ENCODE results near the gene LRRFIP1. TPM values are rescaled to one million over a fixed set of nuclear protein-coding genes. Genes with fewer than 3 reads are reported as not detected.

The LRRFIP1 gene
- total RNA-seq, 4 donors from 2014 or later = 98.5 to 147 (median 122) TPM

DNA sequence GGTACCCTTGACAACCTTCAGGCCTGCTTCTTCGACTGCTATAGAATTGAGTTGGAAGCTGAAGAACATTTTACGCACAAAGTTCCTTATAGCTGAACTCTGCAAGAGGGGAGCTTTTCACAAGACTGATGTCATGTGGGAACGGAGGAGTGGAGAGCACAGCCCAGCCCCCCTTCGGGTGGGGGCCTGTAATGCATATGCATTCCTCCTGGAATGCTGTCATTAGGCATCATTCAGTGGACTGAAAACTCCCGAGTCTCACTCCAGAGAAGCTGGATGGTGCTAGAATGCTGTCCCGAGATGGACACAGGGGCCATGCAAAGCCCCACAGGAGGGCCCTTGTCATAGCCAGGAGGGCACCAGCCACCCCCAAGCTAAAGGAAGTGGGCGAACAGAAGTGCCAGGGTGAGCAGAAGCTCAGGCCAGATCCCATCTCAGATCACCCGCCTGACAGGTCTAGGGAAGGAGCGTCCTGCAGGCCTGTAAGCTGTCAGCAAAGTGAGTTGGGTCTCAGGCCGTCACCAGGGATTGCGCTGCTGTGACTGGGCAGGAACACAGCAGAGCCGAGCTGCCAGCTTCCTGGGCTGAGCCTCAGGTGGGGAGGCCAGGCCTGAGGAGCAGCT lies 127.3 kb downstream of the LRRFIP1 start:
- H3K27me3 ChIP-seq = no peaks in the 10 kb centered on the region
- H3K4me3 ChIP-seq = no peak overlapping the region
- intact Hi-C loops (cut with DNase I; ENCODE audit: low total_unique reads) (no loop called here), in situ Hi-C loops (cut with MboI; ENCODE audit: low pct_ligation_motif_present in 1 of 4, low pct_unique_long_range_greater_than_20kb in 1 of 4, low sequenced_read_pairs in 3 of 4) (loop anchor here in 1 of 4 donors (10.0 kb wide), 1 partner anchor 170 kb away; no protein-coding TSS in a partner anchor)
- TF ChIP-seq POLR2AphosphoS5 (IDR thresholded peaks at IDR 0.05) = no peak
- TF ChIP-seq, protein P1, sequence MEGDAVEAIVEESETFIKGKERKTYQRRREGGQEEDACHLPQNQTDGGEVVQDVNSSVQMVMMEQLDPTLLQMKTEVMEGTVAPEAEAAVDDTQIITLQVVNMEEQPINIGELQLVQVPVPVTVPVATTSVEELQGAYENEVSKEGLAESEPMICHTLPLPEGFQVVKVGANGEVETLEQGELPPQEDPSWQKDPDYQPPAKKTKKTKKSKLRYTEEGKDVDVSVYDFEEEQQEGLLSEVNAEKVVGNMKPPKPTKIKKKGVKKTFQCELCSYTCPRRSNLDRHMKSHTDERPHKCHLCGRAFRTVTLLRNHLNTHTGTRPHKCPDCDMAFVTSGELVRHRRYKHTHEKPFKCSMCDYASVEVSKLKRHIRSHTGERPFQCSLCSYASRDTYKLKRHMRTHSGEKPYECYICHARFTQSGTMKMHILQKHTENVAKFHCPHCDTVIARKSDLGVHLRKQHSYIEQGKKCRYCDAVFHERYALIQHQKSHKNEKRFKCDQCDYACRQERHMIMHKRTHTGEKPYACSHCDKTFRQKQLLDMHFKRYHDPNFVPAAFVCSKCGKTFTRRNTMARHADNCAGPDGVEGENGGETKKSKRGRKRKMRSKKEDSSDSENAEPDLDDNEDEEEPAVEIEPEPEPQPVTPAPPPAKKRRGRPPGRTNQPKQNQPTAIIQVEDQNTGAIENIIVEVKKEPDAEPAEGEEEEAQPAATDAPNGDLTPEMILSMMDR (IDR thresholded peaks at IDR 0.05) = no peak
- TF ChIP-seq EP300 (IDR thresholded peaks at IDR 0.05; ENCODE audit: low read depth) = no peak
- no peak for TF ChIP-seq POLR2A (IDR thresholded peaks at IDR 0.05)
- peaks cover 0 to 67% (median 18%) of the 10 kb centered on the region in 4 donors for H3K36me3 ChIP-seq
- no peak overlapping the region for H3K27ac ChIP-seq
- no peaks in the 10 kb centered on the region for H3K9me3 ChIP-seq
- DNase-seq = no peak
- 94 to 95% methylated on average over 3 to 12 of the region's 12 CpGs for WGBS, 2 donors (ENCODE audit: low coverage in 1 of 2)
- H3K4me1 ChIP-seq = no peaks in the 10 kb centered on the region

GRCh38 chr2:237757616-237758015 lies 130.2 kb downstream of the LRRFIP1 start:
- 93 to 95% methylated on average over 4 to 10 of the region's 10 CpGs for WGBS, 2 donors (ENCODE audit: low coverage in 1 of 2)

GRCh38 chr2:237758185-237758584 lies 130.8 kb downstream of the LRRFIP1 start:
- Histone ChIP-seq H3K36me3 (peaks cover 0 to 63% (median 20%) of the 10 kb centered on the region in 4 donors), H3K27me3 (no peaks in the 10 kb centered on the region), H3K9me3 (no peaks in the 10 kb centered on the region), H3K27ac (no peak overlapping the region), H3K4me3 (no peak overlapping the region), H3K4me1 (no peaks in the 10 kb centered on the region)
- TF ChIP-seq POLR2A (IDR thresholded peaks at IDR 0.05) = no peak
- no peak for TF ChIP-seq POLR2AphosphoS5 (IDR thresholded peaks at IDR 0.05)
- no peak for TF ChIP-seq EP300 (IDR thresholded peaks at IDR 0.05; ENCODE audit: low read depth)
- TF ChIP-seq, protein P1 (IDR thresholded peaks at IDR 0.05) = no peak
- intact Hi-C loops (cut with DNase I; ENCODE audit: low total_unique reads) (no loop called here), in situ Hi-C loops (cut with MboI; ENCODE audit: low pct_ligation_motif_present in 1 of 4, low pct_unique_long_range_greater_than_20kb in 1 of 4, low sequenced_read_pairs in 3 of 4) (loop anchor here in 1 of 4 donors (10.0 kb wide), 1 partner anchor 173 kb away; no protein-coding TSS in a partner anchor)
- 94% methylated on average over 8 to 10 of the region's 10 CpGs for WGBS, 2 donors (ENCODE audit: low coverage in 1 of 2)
- DNase-seq = no peak

More at GRCh38 chr2:237757616-237758015, 130.2 kb downstream of the LRRFIP1 start:
- H3K9me3 ChIP-seq = no peaks in the 10 kb centered on the region
- H3K27ac ChIP-seq = no peak overlapping the region
- in situ Hi-C loops (cut with MboI; ENCODE audit: low pct_ligation_motif_present in 1 of 4, low pct_unique_long_range_greater_than_20kb in 1 of 4, low sequenced_read_pairs in 3 of 4) (loop anchor here in 1 of 4 donors (10.0 kb wide), 1 partner anchor 173 kb away; no protein-coding TSS in a partner anchor), intact Hi-C loops (cut with DNase I; ENCODE audit: low total_unique reads) (no loop called here)
- TF ChIP-seq POLR2A (IDR thresholded peaks at IDR 0.05) = no peak
- TF ChIP-seq EP300 (IDR thresholded peaks at IDR 0.05; ENCODE audit: low read depth) = no peak
- TF ChIP-seq POLR2AphosphoS5 (IDR thresholded peaks at IDR 0.05) = no peak
- TF ChIP-seq, protein P1 (IDR thresholded peaks at IDR 0.05) = no peak
- no peaks in the 10 kb centered on the region for H3K4me1 ChIP-seq
- no peak overlapping the region for H3K4me3 ChIP-seq
- H3K36me3 ChIP-seq = peaks cover 0 to 67% (median 21%) of the 10 kb centered on the region in 4 donors
- no peak for DNase-seq
- no peaks in the 10 kb centered on the region for H3K27me3 ChIP-seq

DNA sequence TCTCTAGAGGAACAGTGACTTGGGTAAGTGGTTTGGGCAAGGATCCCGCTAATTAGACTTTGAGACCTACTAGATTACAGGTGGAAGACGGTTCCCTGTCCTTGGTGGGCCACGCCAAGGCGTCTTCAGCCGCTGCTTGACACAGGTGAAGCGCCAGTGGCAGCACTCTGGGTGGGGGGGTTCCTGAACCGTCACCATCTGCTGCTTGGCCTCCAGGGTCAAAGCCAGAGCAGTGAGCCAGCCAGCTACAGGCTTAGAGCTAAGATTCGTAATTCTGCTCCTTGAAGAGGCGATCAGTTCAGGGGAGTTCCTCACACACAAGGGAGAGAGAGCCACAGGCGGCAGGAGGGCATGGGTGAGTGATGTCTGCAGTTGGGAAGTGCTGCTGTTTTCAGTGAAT lies 131.8 kb downstream of the LRRFIP1 start:
- Histone ChIP-seq H3K36me3 (peaks cover 0 to 55% (median 18%) of the 10 kb centered on the region in 4 donors), H3K4me1 (no peaks in the 10 kb centered on the region), H3K27ac (no peak overlapping the region), H3K4me3 (no peak overlapping the region), H3K27me3 (no peaks in the 10 kb centered on the region), H3K9me3 (no peaks in the 10 kb centered on the region)
- no peak for DNase-seq
- 90% methylated on average over 10 of the region's 10 CpGs; no CpG with 5 or more reads in 1 of the 2 donors for WGBS, 2 donors (ENCODE audit: low coverage in 1 of 2)
- in situ Hi-C loops (cut with MboI; ENCODE audit: low pct_ligation_motif_present in 1 of 4, low pct_unique_long_range_greater_than_20kb in 1 of 4, low sequenced_read_pairs in 3 of 4) = loop anchor here in 1 of 4 donors (10.0 kb wide), 1 partner anchor 174 kb away; no protein-coding TSS in a partner anchor
- intact Hi-C loops (cut with DNase I; ENCODE audit: low total_unique reads) = no loop called here
- TF ChIP-seq EP300 (IDR thresholded peaks at IDR 0.05; ENCODE audit: low read depth) = no peak
- TF ChIP-seq, protein P1 (IDR thresholded peaks at IDR 0.05) = no peak
- no peak for TF ChIP-seq POLR2AphosphoS5 (IDR thresholded peaks at IDR 0.05)
- TF ChIP-seq POLR2A (IDR thresholded peaks at IDR 0.05) = no peak
